GM12878 (cell line): ENCODE results near the gene MAL. TPM values are rescaled to one million over a fixed set of nuclear protein-coding genes. Genes with fewer than 3 reads are reported as not detected.

Experiments used
- ATAC-seq: fragments of 200-7000 bp; cut with Tn5 transposase; 3 replicates; pipeline ENCODE4 v1.9.1; 2020; ENCODE audit warnings: mild to moderate bottlenecking, moderate library complexity
- BruUV-seq: library from RNA; stranded (reverse); fragments of 400-500 nt; replicated peaks from 2 replicates; lab custom pipeline; 2021; lab: Mats Ljungman, UMichigan
- CTCF ChIA-PET: fragments of 300-600 bp; sonication (Branson Sonifier 250); formaldehyde crosslinking; extraction: SDS; loops from one replicate; lab custom pipeline; 2021; ENCODE audit warnings: inconsistent platforms; lab: Yijun Ruan, JAX
- POLR2A ChIA-PET: fragments of 350-600 bp; formaldehyde crosslinking; extraction: SDS; loops from one replicate; lab custom pipeline; 2021; ENCODE audit warnings: inconsistent platforms; lab: Charles Lee
- RAD21 ChIA-PET: fragments of 300-600 bp; sonication (Branson Sonifier 250); formaldehyde crosslinking; loops from one replicate; lab custom pipeline; 2023; ENCODE audit warnings: antibody characterized with exemption; ENCODE audit not compliant: unreplicated experiment; lab: Charles Lee
- SMC1A ChIA-PET: fragments of 300-600 bp; sonication (Branson Sonifier 250); formaldehyde crosslinking; loops from one replicate; lab custom pipeline; 2023; ENCODE audit not compliant: unreplicated experiment, uncharacterized antibody; lab: Charles Lee
- DNase-seq: peaks from one replicate; pipeline ENCODE4 v3.0.0-alpha.2; 2011; ENCODE audit warnings: low read depth, low spot score
- FAIRE-seq: peaks from 3 replicates; lab custom pipeline; 2011; peaks lifted over from hg19 to GRCh38; lab: Jason Lieb, UNC
- H2AFZ ChIP-seq: 2 replicates; pipeline ENCODE4 v1.6.0; 2011; ENCODE audit warnings: low read depth, low read length, control low read depth; ENCODE audit not compliant: control insufficient read depth
- H3K27ac ChIP-seq: 2 replicates; pipeline ENCODE4 v1.5.1; 2011; ENCODE audit warnings: control low read depth; ENCODE audit not compliant: control insufficient read depth, insufficient read depth
- H3K27me3 ChIP-seq, 2 experiments: replicated peaks in 1 of 2; 2 replicates each; pipeline versions ENCODE4 v1.6.0 to v1.6.1; 2011; ENCODE audit warnings: low read length in 1 of 2; ENCODE audit not compliant: control insufficient read depth in 2 of 2, insufficient read depth in 2 of 2
- H3K36me3 ChIP-seq, 2 experiments: 2 replicates each; pipeline ENCODE4 v1.5.1; 2011; ENCODE audit warnings: low read length in 1 of 2; ENCODE audit not compliant: control insufficient read depth in 2 of 2, insufficient read depth in 2 of 2
- H3K4me1 ChIP-seq: 2 replicates; pipeline ENCODE4 v1.6.1; 2011; ENCODE audit warnings: mild to moderate bottlenecking, low read length, moderate library complexity, mixed read lengths; ENCODE audit not compliant: control insufficient read depth, insufficient read depth
- H3K4me2 ChIP-seq: 2 replicates; pipeline ENCODE4 v1.6.0; 2011; ENCODE audit warnings: control low read depth; ENCODE audit not compliant: control insufficient read depth, insufficient read depth
- H3K4me3 ChIP-seq: fragments of 200-600 bp; sonication (generic); 2 replicates; pipeline ENCODE4 v1.5.1; 2016
- H3K79me2 ChIP-seq: 2 replicates; pipeline ENCODE4 v1.6.0; 2011; ENCODE audit warnings: low read length; ENCODE audit not compliant: control insufficient read depth, insufficient read depth
- H3K9ac ChIP-seq: 2 replicates; pipeline ENCODE4 v1.8.0; 2011; ENCODE audit warnings: low read length, control low read depth, mixed read lengths; ENCODE audit not compliant: control insufficient read depth, insufficient read depth
- H3K9me3 ChIP-seq: replicated peaks from 3 replicates; pipeline ENCODE4 v1.5.1; 2011; ENCODE audit warnings: mild to moderate bottlenecking, low read length; ENCODE audit not compliant: control insufficient read depth, insufficient read depth
- H4K20me1 ChIP-seq: 2 replicates; pipeline ENCODE4 v1.6.0; 2011; ENCODE audit not compliant: control insufficient read depth, insufficient read depth
- GATAD2B ChIP-seq: fragments of 450-650 bp; conservative IDR thresholded peaks from 2 replicates; pipeline ENCODE4 v1.6.1; 2017; ENCODE audit warnings: low read depth, mild to moderate bottlenecking, moderate library complexity
- KAT2A ChIP-seq: conservative IDR thresholded peaks from 2 replicates; pipeline ENCODE4 v1.6.1; 2011; ENCODE audit warnings: low read depth, low read length; ENCODE audit not compliant: control insufficient read depth
- PRDM15 ChIP-seq: fragments of 450-650 bp; formaldehyde crosslinking; IDR thresholded peaks from 2 replicates; pipeline ENCODE4 v1.4.0; 2020; ENCODE audit warnings: mild to moderate bottlenecking, moderate library complexity
- REST ChIP-seq: IDR thresholded peaks from 2 replicates; pipeline ENCODE4 v1.6.1; 2012; ENCODE audit warnings: mild to moderate bottlenecking, low read depth, low read length
- SMC3 ChIP-seq: IDR thresholded peaks from 2 replicates; pipeline ENCODE4 v1.6.1; 2011; ENCODE audit warnings: low read length, improper control_type of control experiment, borderline replicate concordance
- SUZ12 ChIP-seq: fragments of 200-600 bp; sonication (generic); IDR thresholded peaks from one replicate; pipeline ENCODE4 v1.6.1; 2018; ENCODE audit warnings: antibody characterized with exemption, mild to moderate bottlenecking; ENCODE audit not compliant: unreplicated experiment
- TBL1XR1 ChIP-seq: IDR thresholded peaks from 2 replicates; pipeline ENCODE4 v1.6.1; 2012; ENCODE audit warnings: low read depth, low read length, improper control_type of control experiment
- ZNF622 ChIP-seq: fragments of 450-650 bp; IDR thresholded peaks from 2 replicates; pipeline ENCODE4 v1.6.1; 2017; ENCODE audit warnings: mild to moderate bottlenecking, inconsistent platforms
- WGBS: methylation state at CpG from one replicate; pipeline ENCODE4 v1.1.6; 2016; ENCODE audit warnings: low lambda C conversion rate; ENCODE audit not compliant: insufficient replicate concordance, insufficient coverage; ENCODE audit errors: missing lambda C conversion rate; 5-methylcytosine and 5-hydroxymethylcytosine counted together
- in situ Hi-C: fragments of 300-500 bp; cut with MboI; formaldehyde crosslinking; loops from 9 replicates; pipeline ENCODE4 v1.14.3; 2018; ENCODE audit warnings: mixed read lengths
- intact Hi-C: fragments of 100-400 bp; cut with micrococcal nuclease; formaldehyde crosslinking; loops from one replicate; pipeline ENCODE4 v1.14.2; 2022; ENCODE audit not compliant: unreplicated experiment
- polyA plus RNA-seq, 11 experiments: library from polyadenylated mRNA; depleted of rRNA in 4 of 11; unstranded in 6 of 11; stranded (reverse) in 5 of 11; fragments of >200 nt; fragmentation: Nextera tagmentation in 4 of 11; fragmentation: Illumina TruSeq in 1 of 11; extraction: Ambion mirVana in 4 of 11; extraction: Trizol in 1 of 11; gene quantifications; 1 replicate in 1 of 11; 2 replicates in 10 of 11; pipeline versions ENCODE4 v1.2.1 to v1.2.3, GENCODE V29; 2011 to 2016; ENCODE audit warnings: inconsistent platforms in 2 of 11, missing spikeins in 2 of 11, low read depth in 1 of 11
- total RNA-seq, 4 experiments: library from RNA; depleted of rRNA in 3 of 4; stranded (reverse); fragments of >200 nt in 3 of 4; fragmentation: Illumina TruSeq in 1 of 4; extraction: Trizol in 1 of 4; gene quantifications; 2 replicates each; pipeline versions ENCODE4 v1.2.1 to v1.2.3, GENCODE V29; 2013 to 2021

Gene MAL
- total and polyA plus RNA-seq, 10 of the 15 experiments (the other 5 are each of a cell fraction or from before 2014, with no cell fraction given): 1.3 to 4.5 (median 1.7) TPM

GRCh38 chr2:95024371-95024770 is 1.1 kb upstream of the MAL start (continued):
- TF ChIP-seq PRDM15 (CRISPR knock-in tag) (no peak), TBL1XR1 (no peak), SMC3 (no peak), ZNF622 (no peak)

- intact Hi-C loops (loop anchor here (10.0 kb wide), 1 partner anchor 180 kb away; the partner anchor contains the start of gene ZNF892), in situ Hi-C loops (loop anchor here (5.0 kb wide), 2 partner anchors 52 to 92 kb away; no protein-coding TSS in a partner anchor)
- no peak for ATAC-seq
- H3K4me1 ChIP-seq: peaks cover 6% of the 10 kb centered on the region
- TF ChIP-seq GATAD2B (0 out of 2 replicates have a peak, but pooled peaks have one; percentile 13), REST (no peak), KAT2A (no peak), SUZ12 (peak; percentile 50)
- H3K27me3 ChIP-seq: peaks cover 0 to 2% of the 10 kb centered on the region in 2 experiments; a peak in 3 of 4 replicates
- no peak for FAIRE-seq
- no peaks in the 10 kb centered on the region for H4K20me1 ChIP-seq
- no peaks in the 10 kb centered on the region; the same call in 1 of the 2 replicates for H3K79me2 ChIP-seq
- BruUV-seq: no TSS peak
- H3K9me3 ChIP-seq: no peaks in the 10 kb centered on the region
- 13% methylated on average over 30 of the region's 30 CpGs for WGBS
- ChIA-PET SMC1A (interaction anchor here (1.2 to 6.2 kb wide), 7 partner anchors 17 to 90 kb away, joined by 3 to 94 read pairs (median 19); no protein-coding TSS in a partner anchor), CTCF (interaction anchor here (0.5 to 6.7 kb wide), 7 partner anchors 10 to 177 kb away, joined by 3 to 339 read pairs (median 58); partner anchors contain the start of gene MRPS5), RAD21 (interaction anchor here (0.8 to 6.7 kb wide), 6 partner anchors 17 to 90 kb away, joined by 3 to 120 read pairs (median 50); no protein-coding TSS in a partner anchor), POLR2A (interaction anchor here (0.9 to 2.9 kb wide), 5 partner anchors 18 to 39 kb away, joined by 3 to 15 read pairs (median 4); no protein-coding TSS in a partner anchor)
- H3K36me3 ChIP-seq: no peaks in the 10 kb centered on the region
- peak overlapping the region; percentile 83; the same call in 1 of the 2 replicates for H3K4me2 ChIP-seq
- H3K9ac ChIP-seq: no peak overlapping the region; the same call in 1 of the 2 replicates
- H3K4me3 ChIP-seq: peak overlapping the region; percentile 72
- no peak overlapping the region for H3K27ac ChIP-seq
- no peak overlapping the region for H2AFZ ChIP-seq
- DNase-seq: no peak
These were observed 525 bp upstream of the MAL start for GRCh38 chr2:95024960-95025405.
